ENCODE data around the gene SPPL3.

Gene SPPL3

GRCh38 chr12:120834489-120835303 is 69.5 kb downstream of the SPPL3 start:
- no peaks in the 10 kb centered on the region for H3K27me3 ChIP-seq (ENCODE audit: insufficient read depth, poor library complexity, severe bottlenecking)
- no peak overlapping the region for H3K27ac ChIP-seq (replicated peaks)
- TF ChIP-seq CTCF (IDR thresholded peaks at IDR 0.05; ENCODE audit: insufficient read depth, low read length), result no peak
- TF ChIP-seq GABPA (IDR thresholded peaks at IDR 0.05; ENCODE audit: low read depth), result no peak
- no peak for TF ChIP-seq POLR2AphosphoS5 (IDR thresholded peaks at IDR 0.05; ENCODE audit: low read depth)
- no peak for TF ChIP-seq REST (IDR thresholded peaks at IDR 0.05; ENCODE audit: insufficient replicate concordance, low read depth)
- TF ChIP-seq SPI1 (IDR thresholded peaks at IDR 0.05; ENCODE audit: borderline replicate concordance, low read depth), result no peak
- no peak overlapping the region for H3K4me3 ChIP-seq (replicated peaks; ENCODE audit: insufficient read depth, low read length)
- DNase-seq (ENCODE audit: low read depth in 1 of 2, low spot score in 1 of 2), result no peak

- Histone ChIP-seq H3K4me3 (replicated peaks; ENCODE audit: insufficient read depth, low read length) (no peak overlapping the region), H3K27ac (replicated peaks) (no peak overlapping the region), H3K27me3 (ENCODE audit: insufficient read depth, poor library complexity, severe bottlenecking) (no peaks in the 10 kb centered on the region)
- no peak for DNase-seq (ENCODE audit: low read depth in 1 of 2, low spot score in 1 of 2)
- TF ChIP-seq CTCF (IDR thresholded peaks at IDR 0.05; ENCODE audit: insufficient read depth, low read length) (no peak), GABPA (IDR thresholded peaks at IDR 0.05; ENCODE audit: low read depth) (no peak), SPI1 (IDR thresholded peaks at IDR 0.05; ENCODE audit: borderline replicate concordance, low read depth) (no peak), REST (IDR thresholded peaks at IDR 0.05; ENCODE audit: insufficient replicate concordance, low read depth) (no peak), POLR2AphosphoS5 (IDR thresholded peaks at IDR 0.05; ENCODE audit: low read depth) (no peak)
Observed at GRCh38 chr12:120833849-120834248, 70.3 kb downstream of the SPPL3 start.

- Histone ChIP-seq H3K27ac (replicated peaks) (no peak overlapping the region), H3K27me3 (ENCODE audit: insufficient read depth, poor library complexity, severe bottlenecking) (no peaks in the 10 kb centered on the region), H3K4me3 (replicated peaks; ENCODE audit: insufficient read depth, low read length) (no peak overlapping the region)
- no peak for TF ChIP-seq GABPA (IDR thresholded peaks at IDR 0.05; ENCODE audit: low read depth)
- TF ChIP-seq POLR2AphosphoS5 (IDR thresholded peaks at IDR 0.05; ENCODE audit: low read depth), result no peak
- no peak for TF ChIP-seq SPI1 (IDR thresholded peaks at IDR 0.05; ENCODE audit: borderline replicate concordance, low read depth)
- no peak for TF ChIP-seq CTCF (IDR thresholded peaks at IDR 0.05; ENCODE audit: insufficient read depth, low read length)
- TF ChIP-seq REST (IDR thresholded peaks at IDR 0.05; ENCODE audit: insufficient replicate concordance, low read depth), result no peak
- no peak for DNase-seq (ENCODE audit: low read depth in 1 of 2, low spot score in 1 of 2)
Observed at GRCh38 chr12:120832737-120833136, 71.4 kb downstream of the SPPL3 start.

All from HL-60 (cell line).